Endothelial cell (in vitro differentiated cells): Measurements from ENCODE around the gene SLC9A4. TPM values are rescaled to one million over a fixed set of nuclear protein-coding genes. Genes with fewer than 3 reads are reported as not detected.

ENCODE experiments used
- DNase-seq: peaks from one replicate; pipeline ENCODE4 v3.0.0; 2021; ENCODE audit warnings: low spot score
- H3K27ac Mint-ChIP-seq: one replicate; pipeline ENCODE4 v1.8.0; 2021; ENCODE audit warnings: mixed read lengths, inconsistent platforms; ENCODE audit not compliant: unreplicated experiment
- H3K27me3 Mint-ChIP-seq: one replicate; pipeline ENCODE4 v1.8.0; 2021; ENCODE audit warnings: mild to moderate bottlenecking, moderate library complexity, mixed read lengths, inconsistent platforms; ENCODE audit not compliant: unreplicated experiment
- H3K36me3 Mint-ChIP-seq: one replicate; pipeline ENCODE4 v1.8.0; 2021; ENCODE audit warnings: mild to moderate bottlenecking, low read depth, mixed read lengths, inconsistent platforms; ENCODE audit not compliant: unreplicated experiment
- H3K4me1 Mint-ChIP-seq: one replicate; pipeline ENCODE4 v1.8.0; 2021; ENCODE audit warnings: mild to moderate bottlenecking, mixed read lengths, inconsistent platforms; ENCODE audit not compliant: unreplicated experiment
- H3K4me3 Mint-ChIP-seq: one replicate; pipeline ENCODE4 v1.8.0; 2021; ENCODE audit warnings: mild to moderate bottlenecking, mixed read lengths, inconsistent platforms; ENCODE audit not compliant: unreplicated experiment
- H3K9me3 Mint-ChIP-seq: one replicate; pipeline ENCODE4 v1.8.0; 2021; ENCODE audit warnings: mixed read lengths, inconsistent platforms; ENCODE audit not compliant: unreplicated experiment
- total RNA-seq: library from RNA; stranded (reverse); fragmentation: NEBNext Ultra II Directional; extraction: Animal tissue kit (Norgen Biotek cat#: 25700); gene quantifications from one replicate; pipeline ENCODE4 v1.2.1, GENCODE V29; 2021; ENCODE audit not compliant: unreplicated experiment
- TF ChIP-seq, protein P1 (sequence below): fragments of 200-600 bp; sonication (generic); IDR thresholded peaks from one replicate; pipeline ENCODE4 v1.5.0; 2021; ENCODE audit warnings: antibody characterized with exemption; ENCODE audit not compliant: unreplicated experiment

Gene SLC9A4
- total RNA-seq, 1 donor from 2014 or later: 0.08 TPM

DNA sequence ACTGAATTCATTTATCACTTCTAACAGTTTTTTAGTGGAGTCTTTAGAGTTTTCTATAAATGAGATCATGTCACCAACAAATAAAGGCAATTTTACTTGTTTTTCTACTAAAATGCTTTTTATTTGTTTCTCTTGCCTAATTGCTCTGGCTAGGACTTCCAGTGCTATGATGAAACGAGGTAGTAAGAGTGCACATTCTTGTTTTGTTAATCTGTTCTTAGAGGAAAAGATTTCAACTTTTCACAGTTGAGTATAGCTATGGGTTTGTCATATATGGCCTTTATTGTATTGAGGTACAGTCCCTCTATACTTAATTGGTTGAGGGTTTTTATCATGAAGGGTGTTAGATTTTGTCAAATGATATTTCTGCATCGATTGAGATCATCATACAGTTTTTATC is 44.5 kb upstream of the SLC9A4 start:
- H3K27me3 Mint-ChIP-seq: no peaks in the 10 kb centered on the region
- TF ChIP-seq, protein P1, sequence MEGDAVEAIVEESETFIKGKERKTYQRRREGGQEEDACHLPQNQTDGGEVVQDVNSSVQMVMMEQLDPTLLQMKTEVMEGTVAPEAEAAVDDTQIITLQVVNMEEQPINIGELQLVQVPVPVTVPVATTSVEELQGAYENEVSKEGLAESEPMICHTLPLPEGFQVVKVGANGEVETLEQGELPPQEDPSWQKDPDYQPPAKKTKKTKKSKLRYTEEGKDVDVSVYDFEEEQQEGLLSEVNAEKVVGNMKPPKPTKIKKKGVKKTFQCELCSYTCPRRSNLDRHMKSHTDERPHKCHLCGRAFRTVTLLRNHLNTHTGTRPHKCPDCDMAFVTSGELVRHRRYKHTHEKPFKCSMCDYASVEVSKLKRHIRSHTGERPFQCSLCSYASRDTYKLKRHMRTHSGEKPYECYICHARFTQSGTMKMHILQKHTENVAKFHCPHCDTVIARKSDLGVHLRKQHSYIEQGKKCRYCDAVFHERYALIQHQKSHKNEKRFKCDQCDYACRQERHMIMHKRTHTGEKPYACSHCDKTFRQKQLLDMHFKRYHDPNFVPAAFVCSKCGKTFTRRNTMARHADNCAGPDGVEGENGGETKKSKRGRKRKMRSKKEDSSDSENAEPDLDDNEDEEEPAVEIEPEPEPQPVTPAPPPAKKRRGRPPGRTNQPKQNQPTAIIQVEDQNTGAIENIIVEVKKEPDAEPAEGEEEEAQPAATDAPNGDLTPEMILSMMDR: no peak
- no peak for DNase-seq
- no peaks in the 10 kb centered on the region for H3K9me3 Mint-ChIP-seq
- H3K4me1 Mint-ChIP-seq: no peaks in the 10 kb centered on the region
- no peak overlapping the region for H3K4me3 Mint-ChIP-seq
- no peak overlapping the region for H3K27ac Mint-ChIP-seq
- H3K36me3 Mint-ChIP-seq: no peaks in the 10 kb centered on the region

DNA sequence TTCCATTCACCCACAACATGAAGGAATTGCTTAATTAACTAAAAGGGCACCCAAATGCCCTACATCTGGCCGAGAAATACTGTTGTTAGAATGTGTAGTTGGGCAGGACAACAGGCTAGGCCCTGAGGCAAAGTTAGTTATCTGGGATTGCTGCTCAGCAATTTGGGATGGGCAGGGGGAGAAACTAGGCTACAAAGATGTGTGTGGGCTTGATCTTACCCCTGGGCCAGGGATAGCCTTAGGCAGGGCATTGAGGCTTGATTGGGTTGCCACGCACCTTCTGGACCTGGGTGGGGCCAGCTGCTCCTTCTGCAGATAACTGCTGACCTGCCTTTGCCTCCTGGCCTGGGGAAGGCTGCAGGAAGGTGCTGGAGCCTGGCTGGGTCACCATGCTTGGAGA is 40.6 kb upstream of the SLC9A4 start:
- DNase-seq: no peak
- no peak overlapping the region for H3K4me3 Mint-ChIP-seq
- TF ChIP-seq, protein P1: no peak
- H3K9me3 Mint-ChIP-seq: no peaks in the 10 kb centered on the region
- no peaks in the 10 kb centered on the region for H3K27me3 Mint-ChIP-seq
- H3K4me1 Mint-ChIP-seq: peaks cover 6% of the 10 kb centered on the region
- no peaks in the 10 kb centered on the region for H3K36me3 Mint-ChIP-seq
- no peak overlapping the region for H3K27ac Mint-ChIP-seq

DNA sequence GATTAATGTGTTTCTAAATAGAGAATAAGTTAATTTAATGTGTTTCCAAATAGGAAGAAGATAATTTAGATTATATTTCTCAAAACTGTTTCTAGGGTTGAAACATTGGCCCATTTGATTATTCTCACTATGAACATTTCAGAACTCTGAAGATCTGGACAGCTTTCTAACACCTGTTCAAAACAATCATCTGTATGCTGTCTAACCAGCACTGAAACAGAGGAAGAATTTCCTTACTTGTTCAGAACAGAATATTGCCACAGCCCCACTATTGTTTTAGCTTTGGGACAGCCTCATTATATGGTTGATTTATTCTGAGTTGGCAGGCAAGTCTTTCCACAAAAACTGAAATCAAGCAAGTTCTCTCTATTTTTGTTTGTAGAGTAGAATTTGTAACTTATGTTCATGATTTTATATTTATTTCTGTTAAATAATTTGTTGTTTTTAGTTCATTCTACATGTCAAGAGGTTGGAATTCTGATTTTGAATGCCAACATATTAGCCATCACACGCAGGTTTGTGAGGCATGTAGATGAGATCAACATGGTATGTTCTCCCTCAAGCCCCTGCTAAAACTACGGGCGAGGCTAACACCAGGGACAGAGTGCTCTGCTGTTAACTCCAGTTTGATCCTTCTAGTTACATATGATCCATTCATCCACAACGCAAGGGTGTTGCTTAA is 38.9 kb upstream of the SLC9A4 start:
- no peaks in the 10 kb centered on the region for H3K27me3 Mint-ChIP-seq
- TF ChIP-seq, protein P1: no peak
- H3K9me3 Mint-ChIP-seq: no peaks in the 10 kb centered on the region
- no peak overlapping the region for H3K27ac Mint-ChIP-seq
- no peak for DNase-seq
- H3K4me1 Mint-ChIP-seq: peaks cover 6% of the 10 kb centered on the region
- no peaks in the 10 kb centered on the region for H3K36me3 Mint-ChIP-seq
- no peak overlapping the region for H3K4me3 Mint-ChIP-seq

DNA sequence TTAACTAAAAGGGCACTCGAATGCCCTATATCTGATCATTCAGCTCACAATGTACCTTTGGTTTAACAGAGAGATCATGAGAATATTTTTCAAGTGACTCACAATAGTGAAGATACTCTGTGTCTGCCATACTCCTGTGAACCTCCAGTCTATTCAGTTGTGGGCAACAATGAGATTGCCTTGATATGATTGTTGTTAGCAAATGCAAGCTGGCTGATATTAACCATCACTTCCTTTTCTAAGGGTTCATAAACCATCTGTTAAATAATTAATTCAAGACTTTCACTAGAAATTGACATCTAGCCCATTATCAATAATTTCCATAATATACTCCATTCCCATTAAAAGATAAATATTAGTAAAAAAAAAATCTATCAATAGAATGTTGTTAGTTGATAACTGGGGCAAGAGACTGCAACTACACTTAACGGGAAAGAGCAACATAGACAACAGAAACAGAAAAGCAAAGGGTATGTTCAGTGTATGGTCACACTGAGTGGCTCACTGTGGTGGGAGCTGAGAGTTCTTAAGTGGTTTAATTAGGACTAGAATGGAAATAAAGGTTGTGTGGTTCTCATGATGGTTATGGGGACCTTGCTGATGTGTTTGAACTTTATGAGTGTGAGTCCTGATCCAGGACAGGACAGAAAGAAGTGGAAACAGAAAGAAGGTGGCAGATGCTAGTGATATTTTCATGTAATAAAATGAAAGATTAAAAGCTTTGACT is 38.2 kb upstream of the SLC9A4 start:
- no peak overlapping the region for H3K27ac Mint-ChIP-seq
- H3K9me3 Mint-ChIP-seq: no peaks in the 10 kb centered on the region
- no peaks in the 10 kb centered on the region for H3K27me3 Mint-ChIP-seq
- DNase-seq: no peak
- TF ChIP-seq, protein P1: no peak
- no peaks in the 10 kb centered on the region for H3K36me3 Mint-ChIP-seq
- peaks cover 6% of the 10 kb centered on the region for H3K4me1 Mint-ChIP-seq
- no peak overlapping the region for H3K4me3 Mint-ChIP-seq

DNA sequence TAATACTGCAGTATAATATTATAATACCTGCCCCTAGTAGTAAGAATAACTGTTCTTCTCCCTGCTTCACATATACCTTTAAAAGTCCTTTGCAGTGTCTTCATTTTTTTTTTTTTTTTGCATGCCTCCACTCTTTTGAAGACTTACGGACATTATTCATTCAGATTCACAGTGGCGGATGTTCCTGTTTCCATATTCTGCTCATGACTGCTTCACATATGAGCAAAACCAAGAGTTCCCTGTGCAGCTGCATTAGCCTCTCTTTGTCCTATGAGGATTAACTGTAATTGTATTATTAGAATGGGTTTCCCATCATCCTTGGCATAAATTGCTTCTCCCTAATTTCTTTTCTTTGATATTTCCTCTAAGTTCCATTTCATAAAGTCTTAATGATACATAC is 37.3 kb upstream of the SLC9A4 start:
- H3K9me3 Mint-ChIP-seq: no peaks in the 10 kb centered on the region
- H3K4me1 Mint-ChIP-seq: peaks cover 6% of the 10 kb centered on the region
- H3K27ac Mint-ChIP-seq: no peak overlapping the region
- TF ChIP-seq, protein P1: no peak
- H3K36me3 Mint-ChIP-seq: no peaks in the 10 kb centered on the region
- H3K27me3 Mint-ChIP-seq: no peaks in the 10 kb centered on the region
- DNase-seq: no peak
- H3K4me3 Mint-ChIP-seq: no peak overlapping the region
